ENCODE data around the gene ELAPOR2. TPM values are rescaled to one million over a fixed set of nuclear protein-coding genes. Genes with fewer than 3 reads are reported as not detected.
"Not testable (repeated sequence)": the region's sequence is repeated elsewhere in the genome, so short reads cannot be mapped to it uniquely, and the experiment has no call there.

Gene ELAPOR2
- total RNA-seq, 1 experiment from 2014 or later = 50.1 TPM

DNA sequence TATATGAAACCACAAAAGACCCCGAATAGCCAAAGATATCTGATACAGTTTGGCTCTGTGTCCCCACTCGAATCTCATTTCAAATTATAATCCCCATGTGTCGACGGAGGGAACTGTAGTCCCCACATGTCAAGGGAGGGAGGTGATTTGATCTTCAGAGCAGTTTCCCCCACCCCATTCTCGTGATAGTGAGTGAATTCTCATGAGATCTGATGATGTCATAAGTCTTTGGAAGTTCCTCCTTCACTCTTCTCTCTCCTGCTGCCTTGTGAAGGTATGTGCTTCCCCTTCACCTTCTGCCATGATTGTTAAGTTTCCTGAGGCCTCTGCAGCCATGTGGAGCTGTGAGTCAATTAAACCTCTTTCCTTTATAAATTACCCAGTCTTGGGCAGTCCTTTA lies 13.0 kb downstream of the ELAPOR2 start:
- DNase-seq (ENCODE audit: low spot score) = no peak
- in situ Hi-C loops (cut with HindIII; ENCODE audit: low sequenced_read_pairs) = no loop called here

DNA sequence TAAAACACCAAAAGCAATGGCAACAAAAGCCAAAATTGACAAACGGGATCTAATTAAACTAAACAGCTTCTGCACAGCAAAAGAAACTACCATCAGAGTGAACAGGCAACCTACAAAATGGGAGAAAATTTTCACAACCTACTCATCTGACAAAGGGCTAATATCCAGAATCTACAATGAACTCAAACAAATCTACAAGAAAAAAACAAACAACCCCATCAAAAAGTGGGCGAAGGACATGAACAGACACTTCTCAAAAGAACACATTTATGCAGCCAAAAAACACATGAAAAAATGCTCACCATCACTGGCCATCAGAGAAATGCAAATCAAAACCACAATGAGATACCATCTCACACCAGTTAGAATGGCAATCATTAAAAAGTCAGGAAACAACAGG lies 14.7 kb downstream of the ELAPOR2 start:
- DNase-seq (ENCODE audit: low spot score); in situ Hi-C loops (cut with HindIII; ENCODE audit: low sequenced_read_pairs): not testable (repeated sequence)

DNA sequence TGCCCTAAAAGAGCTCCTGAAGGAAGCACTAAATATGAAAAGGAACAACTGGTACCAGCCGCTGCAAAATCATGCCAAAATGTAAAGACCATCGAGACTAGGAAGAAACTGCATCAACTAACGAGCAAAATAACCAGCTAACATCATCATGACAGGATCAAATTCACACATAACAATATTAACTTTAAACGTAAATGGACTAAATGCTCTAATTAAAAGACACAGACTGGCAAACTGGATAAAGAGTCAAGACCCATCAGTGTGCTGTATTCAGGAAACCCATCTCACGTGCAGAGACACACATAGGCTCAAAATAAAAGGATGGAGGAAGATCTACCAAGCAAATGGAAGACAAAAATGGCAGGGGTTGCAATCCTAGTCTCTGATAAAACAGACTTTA lies 17.9 kb downstream of the ELAPOR2 start:
- DNase-seq (ENCODE audit: low spot score); in situ Hi-C loops (cut with HindIII; ENCODE audit: low sequenced_read_pairs): not testable (repeated sequence)

DNA sequence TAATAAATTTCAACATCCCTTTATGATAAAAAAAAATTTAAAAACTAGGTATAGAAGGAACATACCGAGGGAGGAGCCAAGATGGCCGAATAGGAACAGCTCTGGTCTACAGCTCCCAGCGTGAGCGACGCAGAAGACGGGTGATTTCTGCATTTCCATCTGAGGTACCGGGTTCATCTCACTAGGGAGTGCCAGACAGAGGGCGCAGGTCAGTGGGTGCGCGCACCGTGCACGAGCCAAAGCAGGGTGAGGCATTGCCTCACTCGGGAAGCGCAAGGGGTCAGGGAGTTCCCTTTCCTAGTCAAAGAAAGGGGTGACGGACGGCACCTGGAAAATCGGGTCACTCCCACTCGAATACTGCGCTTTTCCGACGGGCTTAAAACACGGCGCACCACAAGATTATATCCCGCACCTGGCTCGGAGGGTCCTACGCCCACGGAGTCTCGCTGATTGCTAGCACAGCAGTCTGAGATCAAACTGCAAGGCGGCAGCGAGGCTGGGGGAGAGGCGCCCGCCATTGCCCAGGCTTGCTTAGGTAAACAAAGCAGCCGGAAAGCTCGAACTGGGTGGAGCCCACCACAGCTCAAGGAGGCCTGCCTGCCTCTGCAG lies 19.7 kb downstream of the ELAPOR2 start:
- in situ Hi-C loops (cut with HindIII; ENCODE audit: low sequenced_read_pairs); DNase-seq (ENCODE audit: low spot score): not testable (repeated sequence)

DNA sequence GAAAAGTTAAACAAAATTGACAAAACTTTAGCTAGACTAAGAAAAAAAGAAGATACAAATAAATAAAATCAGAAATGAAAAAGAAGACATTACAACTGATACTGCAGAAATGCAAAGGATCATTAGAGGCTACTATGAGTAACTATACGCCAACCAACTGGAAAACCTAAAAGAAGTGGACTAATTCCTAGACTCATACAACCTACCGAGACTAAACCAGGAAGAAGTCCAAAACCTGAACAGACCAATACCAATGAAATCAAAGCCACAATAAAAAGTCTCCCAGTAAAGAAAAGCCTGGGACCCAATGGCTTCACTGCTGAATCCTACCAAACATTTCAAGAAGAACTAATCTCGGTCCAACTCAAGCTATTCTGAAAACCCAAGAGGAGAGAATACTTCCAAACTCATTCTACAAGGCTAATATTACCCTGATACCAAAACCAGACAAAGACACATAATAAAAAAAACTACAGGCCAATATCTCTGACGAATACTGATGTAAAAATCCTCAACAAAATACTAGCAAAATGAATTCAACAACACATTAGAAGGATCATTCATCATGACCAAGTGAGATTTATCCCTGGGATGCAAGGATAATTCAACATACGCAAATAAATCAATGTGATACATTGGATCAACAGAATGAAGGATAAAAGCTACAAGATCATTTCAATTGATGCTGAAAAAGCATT lies 20.3 kb downstream of the ELAPOR2 start:
- in situ Hi-C loops (cut with HindIII; ENCODE audit: low sequenced_read_pairs) = no loop called here
- DNase-seq (ENCODE audit: low spot score) = no peak

DNA sequence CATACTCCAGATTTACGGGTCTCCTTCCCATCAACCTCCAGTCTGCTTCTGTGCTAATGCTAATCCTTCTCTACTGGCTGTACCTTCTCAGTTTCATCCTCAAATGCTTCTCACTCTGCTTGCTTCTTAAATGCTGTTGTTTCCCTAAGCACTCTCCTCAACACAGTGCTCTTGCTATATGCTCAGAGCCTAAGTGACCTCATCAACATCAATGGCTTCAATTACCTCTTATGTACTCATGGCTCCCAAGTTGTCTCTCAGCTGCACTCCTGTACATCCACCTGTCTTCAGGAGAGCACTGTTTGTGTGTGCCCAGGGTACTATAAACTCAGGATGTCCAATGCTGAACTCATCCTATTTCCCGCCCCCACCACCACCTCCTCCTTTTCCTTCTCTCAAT lies 22.5 kb downstream of the ELAPOR2 start:
- no peak for DNase-seq (ENCODE audit: low spot score)
- in situ Hi-C loops (cut with HindIII; ENCODE audit: low sequenced_read_pairs) = no loop called here

DNA sequence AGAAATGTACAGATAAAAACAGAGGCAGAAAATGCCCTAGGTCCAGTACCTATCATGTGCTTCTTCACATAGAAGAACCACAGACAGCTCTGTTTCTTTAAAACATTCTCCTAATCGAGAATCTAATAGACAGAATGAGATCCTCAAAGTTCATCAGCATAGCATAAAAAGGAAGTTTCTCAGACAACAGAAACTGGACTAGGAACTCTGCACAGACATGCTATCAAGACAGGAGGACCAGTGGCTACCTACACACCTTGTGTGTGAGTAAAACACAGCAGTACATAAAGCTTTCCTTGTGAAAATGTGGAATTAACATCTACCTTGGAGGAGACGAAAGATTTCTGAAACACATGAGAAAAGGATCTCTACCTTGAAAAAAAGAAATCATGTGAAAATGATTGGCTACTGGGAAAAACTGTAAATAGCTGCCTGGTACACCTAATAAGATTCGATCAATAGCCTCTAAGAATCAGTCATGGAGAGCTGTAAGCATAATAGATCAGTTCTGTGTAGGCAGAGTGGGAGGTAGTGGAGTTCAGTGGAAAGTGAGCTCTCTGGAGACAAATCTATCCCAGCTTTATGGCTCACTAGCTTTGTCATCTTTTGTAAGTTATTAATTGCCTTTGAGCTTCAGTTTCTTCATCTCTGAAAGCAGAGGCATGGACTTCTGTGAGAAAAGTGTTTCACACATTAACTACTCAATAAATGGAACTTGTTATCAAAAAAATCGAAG lies 26.7 kb downstream of the ELAPOR2 start:
- no peak for DNase-seq (ENCODE audit: low spot score)
- in situ Hi-C loops (cut with HindIII; ENCODE audit: low sequenced_read_pairs) = no loop called here

DNA sequence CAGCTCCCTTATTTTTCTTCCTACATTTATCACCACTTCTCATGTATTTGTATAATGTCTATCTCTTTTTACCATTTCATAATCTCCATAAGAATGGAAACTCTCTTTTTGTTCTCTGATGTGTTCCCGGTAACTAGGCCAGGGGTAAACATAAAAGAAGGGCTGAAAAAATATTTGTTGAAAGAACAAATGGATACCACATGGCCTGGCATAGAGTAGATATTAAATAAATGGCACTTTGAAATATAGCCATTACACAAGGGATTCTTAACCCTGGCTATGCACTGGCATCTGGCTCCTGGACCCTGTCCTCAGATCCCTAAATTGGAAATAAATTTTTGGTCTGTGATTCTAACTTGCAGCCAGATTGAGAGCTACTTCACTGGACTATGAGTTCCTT lies 30.4 kb downstream of the ELAPOR2 start:
- in situ Hi-C loops (cut with HindIII; ENCODE audit: low sequenced_read_pairs) = no loop called here
- DNase-seq (ENCODE audit: low spot score) = no peak

DNA sequence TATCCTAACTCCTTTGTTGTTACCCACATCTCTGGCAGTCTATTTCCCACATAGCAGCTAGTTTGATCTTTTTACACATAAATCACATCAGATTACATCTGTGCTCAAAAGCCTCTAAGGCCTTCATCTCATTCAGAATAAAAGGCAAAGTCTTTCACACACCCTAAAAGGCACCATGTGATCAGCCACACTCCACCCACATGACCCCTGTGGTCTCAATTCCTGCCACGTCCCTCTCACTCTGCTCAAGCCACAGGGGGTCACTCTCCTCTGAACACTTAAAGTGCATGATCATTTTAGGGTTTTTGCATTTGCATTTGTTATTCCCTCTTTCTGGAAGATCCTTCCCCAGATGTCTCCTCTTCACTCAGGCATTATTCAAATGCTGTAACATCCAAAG lies 30.8 kb downstream of the ELAPOR2 start:
- in situ Hi-C loops (cut with HindIII; ENCODE audit: low sequenced_read_pairs) = no loop called here
- no peak for DNase-seq (ENCODE audit: low spot score)

DNA sequence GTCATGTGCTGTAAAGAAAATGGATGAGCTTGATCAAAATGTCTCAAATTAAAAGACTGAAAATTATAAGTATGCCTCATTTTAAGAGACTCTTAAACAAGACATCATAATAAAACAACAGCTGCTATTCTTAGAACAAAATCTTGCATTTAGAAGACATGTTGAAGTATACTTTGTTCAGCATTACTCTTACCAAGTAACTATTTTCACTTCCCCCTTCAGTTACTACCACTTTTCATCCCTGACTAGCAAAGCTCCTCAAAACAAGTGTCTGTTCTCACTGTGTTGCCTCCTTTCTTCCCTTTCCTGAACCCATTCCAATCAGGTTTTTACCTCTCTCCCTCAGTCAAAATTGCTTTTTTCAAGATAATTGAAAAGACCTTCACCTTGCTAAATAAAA lies 31.6 kb downstream of the ELAPOR2 start:
- in situ Hi-C loops (cut with HindIII; ENCODE audit: low sequenced_read_pairs) = no loop called here
- DNase-seq (ENCODE audit: low spot score) = no peak

DNA sequence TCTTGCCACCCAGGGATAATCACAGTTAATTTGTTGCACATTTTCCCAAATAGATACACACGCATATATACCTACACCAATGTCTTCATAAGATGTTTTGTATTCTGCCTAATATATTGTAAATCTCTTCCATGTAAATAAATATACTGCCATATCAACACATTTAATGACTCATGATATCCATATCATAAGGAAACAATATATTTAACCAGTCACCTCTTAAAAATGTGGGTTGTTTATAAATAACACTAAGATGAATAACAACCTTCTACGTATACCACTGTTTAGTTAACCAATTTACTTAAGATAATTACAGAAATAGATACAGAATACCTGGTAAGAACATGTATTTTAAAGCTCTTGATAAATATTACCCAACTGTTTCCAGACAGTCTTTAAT lies 38.2 kb downstream of the ELAPOR2 start:
- in situ Hi-C loops (cut with HindIII; ENCODE audit: low sequenced_read_pairs) = no loop called here
- no peak for DNase-seq (ENCODE audit: low spot score)

DNA sequence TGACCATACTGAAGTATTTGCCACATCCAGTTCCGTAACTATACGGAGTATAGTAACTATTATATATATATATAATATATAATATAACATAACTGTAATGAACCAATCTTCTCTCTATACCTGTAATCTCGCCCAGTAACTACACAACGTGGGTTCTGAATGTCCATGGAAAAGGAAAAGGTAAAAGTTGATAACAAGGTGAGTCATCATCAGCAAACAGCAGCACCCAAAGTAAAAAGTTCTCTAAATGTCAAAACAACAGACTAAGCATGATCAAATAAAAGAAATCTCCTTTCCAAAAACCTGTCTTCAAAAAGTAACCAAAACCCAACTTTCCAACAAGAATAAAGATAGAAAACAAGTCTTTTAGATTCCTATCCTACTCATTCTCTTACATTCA lies 42.8 kb downstream of the ELAPOR2 start:
- in situ Hi-C loops (cut with HindIII; ENCODE audit: low sequenced_read_pairs) = no loop called here
- DNase-seq (ENCODE audit: low spot score) = no peak

DNA sequence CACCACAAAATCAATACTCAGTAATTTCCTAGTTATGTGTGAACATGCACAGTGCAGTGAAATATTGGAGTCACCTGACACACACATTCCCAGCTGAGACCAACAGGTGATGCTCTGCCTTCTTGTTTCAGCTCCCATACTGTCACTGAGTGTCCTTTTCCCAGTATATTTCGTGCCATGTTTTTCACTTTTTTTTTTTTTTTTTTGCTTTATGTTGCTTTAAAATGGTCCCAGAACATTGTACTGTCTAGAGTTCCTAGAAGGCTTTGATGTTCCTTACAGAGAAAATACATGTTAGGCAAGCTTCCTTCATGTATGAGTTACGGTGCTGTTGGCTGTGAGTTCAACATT lies 45.6 kb downstream of the ELAPOR2 start:
- DNase-seq (ENCODE audit: low spot score) = no peak
- in situ Hi-C loops (cut with HindIII; ENCODE audit: low sequenced_read_pairs) = no loop called here

DNA sequence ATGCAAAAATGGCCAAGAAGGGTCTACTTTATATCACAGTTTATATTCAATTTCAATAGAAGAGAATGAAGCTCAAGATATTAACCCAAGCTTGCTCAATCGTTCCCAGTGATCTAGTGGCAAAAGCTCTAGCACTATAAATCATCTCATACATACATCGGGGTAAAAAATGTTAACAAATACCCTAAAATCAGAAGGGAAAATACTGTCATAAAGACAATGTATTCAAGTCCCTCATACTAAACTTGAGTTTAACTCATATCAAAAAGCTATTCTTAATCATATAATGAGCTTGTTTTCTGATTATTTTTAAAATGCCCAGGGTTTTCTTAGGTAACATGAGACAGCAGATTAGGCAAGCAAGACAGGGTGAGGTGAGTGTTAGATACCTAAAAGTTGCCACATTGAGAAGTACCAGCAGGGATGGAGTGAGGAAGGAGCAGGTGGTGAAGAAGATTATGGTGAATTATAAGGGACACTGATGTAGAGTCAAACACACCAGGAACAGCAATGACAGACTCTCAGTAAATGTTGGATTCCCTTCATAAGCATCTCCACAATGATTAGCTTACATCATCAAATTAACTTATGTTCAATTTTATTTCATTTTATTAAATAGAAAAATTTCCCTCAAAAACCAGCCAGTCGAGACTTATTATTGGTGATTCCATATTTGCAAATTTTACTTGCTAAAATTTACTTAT lies 46.2 kb downstream of the ELAPOR2 start:
- in situ Hi-C loops (cut with HindIII; ENCODE audit: low sequenced_read_pairs) = no loop called here
- no peak for DNase-seq (ENCODE audit: low spot score)

Other genes with a start within 250 kb of the ELAPOR2 start
- gene DMTF1, start 92.8 kb upstream of the ELAPOR2 start, total RNA-seq (2014; rRNA removed; shearing (Covaris generic)) = 39.3 and 44.7 TPM in 2 replicates
- gene TMEM243, start 160.1 kb upstream of the ELAPOR2 start, total RNA-seq (2014; rRNA removed; shearing (Covaris generic)) = 57.4 and 73.8 TPM in 2 replicates

Measured in G401 (cell line).